Fibroblast of lung (primary cell): ENCODE data around the gene RBBP4.

ENCODE experiments used
- CTCF ChIP-seq, 2 donors: IDR thresholded peaks in 1 of 2; conservative IDR thresholded peaks in 1 of 2; 1 replicate in 1 of 2; 2 replicates in 1 of 2; pipeline ENCODE4 v1.5.1; 2011 to 2012; ENCODE audit warnings: low read length in 2 of 2, control low read depth in 1 of 2, inconsistent platforms in 1 of 2, low read depth in 1 of 2, mild to moderate bottlenecking in 1 of 2
- EZH2 ChIP-seq: IDR thresholded peaks from 2 replicates; pipeline ENCODE4 v1.5.1; 2012; ENCODE audit warnings: low read length, control low read depth, mild to moderate bottlenecking; ENCODE audit errors: missing control alignments

- TF ChIP-seq CTCF (conservative IDR thresholded peaks at IDR 0.05 in 1 of 2, IDR thresholded peaks at IDR 0.05 in 1 of 2; ENCODE audit: low read depth in 1 of 2, low read length in 2 of 2), result no peak
- TF ChIP-seq EZH2, result no peak
Observed at GRCh38 chr1:32727876-32728275, 76.9 kb downstream of the RBBP4 start.
